ENCODE data around the gene PI4K2A. TPM values are rescaled to one million over a fixed set of nuclear protein-coding genes. Genes with fewer than 3 reads are reported as not detected.

The PI4K2A gene
- total RNA-seq = 11.0 TPM
- long read RNA-seq, full-length matches to known transcripts = 15 of 23 reads
- long read RNA-seq, partial matches to known transcripts = 8 of 23 reads
- long read RNA-seq, other reads (novel, unspliced or antisense) = 0 of 23 reads

DNA sequence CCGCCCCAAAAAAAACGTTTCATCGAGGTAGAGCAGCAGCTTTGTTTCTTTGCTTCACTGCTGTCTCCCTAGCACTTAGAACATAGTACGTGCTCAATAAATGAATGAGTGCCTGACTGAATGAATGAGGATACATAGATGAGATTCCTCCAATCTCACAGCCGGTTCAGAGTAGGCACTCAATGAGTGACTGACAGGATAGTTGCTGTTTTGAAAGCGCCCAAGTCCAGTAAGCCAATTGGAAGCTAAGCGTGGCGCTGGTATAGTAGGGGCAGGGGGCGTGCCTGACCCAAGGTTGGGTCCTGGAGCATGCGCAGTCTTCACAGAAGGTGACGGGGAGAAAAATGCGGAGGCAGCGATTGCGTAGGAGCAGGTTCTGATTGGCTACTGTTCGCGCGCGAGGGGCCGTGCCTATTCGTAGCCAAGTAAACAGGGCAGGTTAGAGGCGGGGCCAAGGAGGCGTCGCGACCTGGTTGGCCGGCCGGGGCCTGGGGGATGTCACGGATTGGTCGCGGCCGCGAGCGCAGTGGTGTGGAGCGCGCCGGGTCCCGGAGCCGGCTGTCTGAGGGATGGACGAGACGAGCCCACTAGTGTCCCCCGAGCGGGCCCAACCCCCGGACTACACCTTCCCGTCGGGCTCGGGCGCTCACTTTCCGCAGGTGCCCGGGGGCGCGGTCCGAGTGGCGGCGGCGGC is at the start of gene PI4K2A:
TSS of gene PI4K2A (plus strand) at position 498 of the 694 bp plus-strand sequence. CDS start at position 570, 72 bp downstream.
- ATAC-seq (peak; percentile 99), DNase-seq (ENCODE audit: missing footprints) (peak; percentile 100)
- intact Hi-C loops (cut with DNase I) = no loop called here

DNA sequence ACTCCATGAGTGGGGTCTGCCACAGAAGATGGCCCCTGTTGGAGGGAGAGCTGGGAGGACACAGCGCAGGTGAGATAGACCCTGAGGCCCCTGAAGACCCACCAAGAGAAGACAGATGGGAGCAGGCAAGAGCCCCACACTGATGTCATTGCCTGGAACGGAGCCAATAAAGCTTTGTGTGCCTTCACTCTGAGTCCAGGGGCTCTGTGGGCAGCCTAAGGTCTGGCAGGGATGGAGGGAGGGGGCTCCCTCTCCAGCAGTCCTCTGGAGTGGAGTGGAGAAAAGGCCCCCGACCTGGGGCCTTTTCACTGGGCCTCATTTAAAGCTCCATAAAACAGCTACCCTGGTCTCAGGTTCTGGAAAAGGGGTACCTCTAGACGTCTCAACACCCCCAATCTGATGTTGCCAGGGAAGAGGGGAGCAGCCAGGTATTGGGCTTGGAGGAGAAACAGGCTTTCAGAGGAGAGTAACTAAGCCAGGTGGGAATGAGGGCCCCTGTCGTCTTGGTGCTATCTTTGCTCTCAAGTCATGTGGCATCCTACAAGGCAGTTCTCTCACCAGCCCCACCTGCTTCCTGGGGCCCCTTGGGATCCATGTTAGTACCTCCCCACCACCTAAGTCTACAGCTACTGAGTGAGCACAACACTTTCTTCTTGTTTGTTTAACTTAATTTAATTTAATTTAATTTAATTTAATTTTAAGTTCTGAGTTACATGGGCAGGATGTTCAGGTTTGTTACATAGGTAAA is 49.5 kb upstream of the PI4K2A start:
- intact Hi-C loops (cut with DNase I) = no loop called here
- ATAC-seq (no peak), DNase-seq (ENCODE audit: missing footprints) (no peak)

DNA sequence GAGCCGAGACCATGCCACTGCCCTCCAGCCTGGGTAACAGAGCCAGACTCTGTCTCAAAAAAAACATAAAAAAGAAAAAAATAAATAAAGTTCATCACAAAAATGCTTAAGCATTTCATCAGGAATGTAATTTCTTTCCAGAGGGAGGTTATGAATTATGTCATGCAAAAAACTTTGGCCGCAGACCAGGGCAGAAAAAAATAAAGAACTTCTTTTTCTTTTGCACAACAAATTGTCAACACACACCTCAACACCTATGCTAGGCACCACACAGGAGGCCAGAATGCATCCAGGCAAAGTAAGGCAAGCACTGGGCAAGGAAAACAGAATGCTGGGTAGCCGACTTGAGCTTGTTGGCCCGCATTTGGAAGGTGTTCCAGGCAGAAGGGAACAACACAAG is 47.0 kb upstream of the PI4K2A start:
- DNase-seq (ENCODE audit: missing footprints) (no peak), ATAC-seq (no peak)
- intact Hi-C loops (cut with DNase I) = no loop called here

DNA sequence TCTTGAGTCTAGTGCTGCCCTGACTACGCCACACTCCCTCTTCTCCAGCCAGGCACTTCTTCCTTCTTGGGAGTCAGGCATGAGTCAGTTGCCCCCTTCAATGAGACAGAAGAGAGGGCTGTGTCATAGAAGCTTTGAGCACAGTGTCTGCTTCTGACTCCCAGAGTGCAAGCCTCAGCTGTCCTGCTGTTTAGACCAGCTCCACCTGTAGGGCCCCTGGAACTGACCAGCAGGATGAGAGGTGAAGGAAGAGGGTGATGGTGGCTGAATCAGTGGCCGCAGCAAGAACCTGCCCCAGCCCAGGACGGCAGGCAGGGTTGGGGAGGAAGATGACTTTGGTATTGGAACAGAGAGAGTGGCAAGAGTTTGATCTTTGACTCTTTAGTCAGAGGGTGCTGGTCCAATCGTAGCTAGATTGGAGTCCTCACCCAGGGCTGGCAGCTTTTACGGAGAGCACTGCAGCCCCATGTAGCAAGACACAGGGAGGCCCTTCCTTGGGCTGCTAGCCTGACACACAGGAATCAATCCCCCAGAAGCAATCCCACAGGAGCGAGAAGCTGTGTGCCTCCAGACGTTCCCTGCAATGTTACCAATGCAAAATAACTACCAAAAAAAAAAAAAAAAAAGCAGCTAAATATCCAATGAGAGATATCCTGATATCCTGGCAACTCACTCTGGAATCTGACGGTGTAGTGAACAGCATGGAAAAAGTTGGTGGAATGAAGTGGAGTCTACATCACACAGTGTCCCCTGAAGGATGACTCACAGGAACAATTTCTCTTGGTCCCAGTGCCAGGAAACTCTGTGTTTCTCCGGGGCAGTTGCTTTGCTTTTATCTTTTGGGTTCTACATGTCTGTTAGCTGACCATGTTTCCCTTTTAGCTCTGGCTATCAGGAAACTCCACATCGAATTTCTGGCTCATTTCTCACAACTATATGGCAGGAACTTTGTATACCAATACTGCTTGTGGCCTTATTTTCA is 44.1 kb upstream of the PI4K2A start:
- DNase-seq (ENCODE audit: missing footprints) = no peak
- peak; percentile 93 for ATAC-seq
- intact Hi-C loops (cut with DNase I) = loop anchor here (1.0 kb wide), 1 partner anchor 12 kb away; the partner anchor contains the start of gene HOGA1

DNA sequence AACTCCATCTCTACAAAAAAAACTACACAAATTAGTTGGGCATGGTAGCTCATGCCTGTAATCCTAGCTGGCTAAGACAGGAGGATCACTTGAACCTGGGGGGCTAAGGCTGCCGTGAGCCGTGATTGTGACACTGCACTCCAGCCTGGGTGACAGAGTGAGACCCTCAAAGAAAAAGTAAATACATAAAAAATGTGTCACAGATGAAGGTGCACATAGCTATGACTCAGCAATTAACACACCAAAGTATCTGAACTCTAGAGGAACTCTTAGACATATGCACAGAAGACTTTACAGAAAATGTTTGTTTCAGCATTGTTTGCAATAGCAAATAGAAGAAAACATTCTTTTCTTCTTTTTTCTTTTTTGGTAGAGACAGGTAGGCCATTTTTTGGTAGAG is 42.7 kb upstream of the PI4K2A start:
- ATAC-seq (no peak), DNase-seq (ENCODE audit: missing footprints) (no peak)
- intact Hi-C loops (cut with DNase I) = no loop called here

DNA sequence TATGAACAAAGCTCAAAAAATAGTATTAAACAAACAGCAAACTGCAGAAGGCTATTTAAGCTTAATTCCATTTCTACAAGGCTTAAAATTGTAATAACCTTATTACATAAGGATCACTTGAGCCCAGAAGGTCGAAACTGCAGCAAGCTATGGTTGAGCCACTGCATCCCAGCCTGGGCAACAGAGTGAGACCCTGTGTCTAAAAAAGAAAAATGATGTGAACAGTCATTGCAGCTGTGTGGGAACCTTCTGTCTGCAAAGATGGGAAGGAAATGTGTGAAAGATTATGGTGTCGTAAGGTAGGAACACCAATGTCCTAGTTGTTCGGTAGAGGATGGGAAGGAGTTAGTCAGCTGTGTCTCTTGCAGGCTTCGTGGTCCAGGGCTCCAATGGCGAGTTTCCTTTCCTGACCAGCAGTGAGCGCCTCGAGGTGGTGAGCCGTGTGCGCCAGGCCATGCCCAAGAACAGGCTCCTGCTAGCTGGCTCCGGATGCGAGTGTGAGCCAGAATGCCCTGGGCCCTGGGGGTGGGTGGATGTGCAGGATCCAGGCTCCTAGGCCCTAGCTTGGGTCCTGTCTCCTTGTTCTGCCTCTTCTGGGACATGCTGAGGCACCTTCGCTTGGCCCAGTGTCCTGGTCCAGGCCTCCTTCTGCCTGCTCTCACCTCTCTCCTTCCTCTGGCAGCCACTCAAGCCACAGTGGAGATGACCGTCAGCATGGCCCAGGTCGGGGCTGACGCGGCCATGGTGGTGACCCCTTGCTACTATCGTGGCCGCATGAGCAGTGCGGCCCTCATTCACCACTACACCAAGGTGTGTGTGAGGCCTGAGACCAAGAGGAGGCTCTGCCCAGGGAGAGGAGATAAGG is 41.8 kb upstream of the PI4K2A start:
- ATAC-seq = no peak
- DNase-seq (ENCODE audit: missing footprints) = no peak
- intact Hi-C loops (cut with DNase I) = no loop called here

DNA sequence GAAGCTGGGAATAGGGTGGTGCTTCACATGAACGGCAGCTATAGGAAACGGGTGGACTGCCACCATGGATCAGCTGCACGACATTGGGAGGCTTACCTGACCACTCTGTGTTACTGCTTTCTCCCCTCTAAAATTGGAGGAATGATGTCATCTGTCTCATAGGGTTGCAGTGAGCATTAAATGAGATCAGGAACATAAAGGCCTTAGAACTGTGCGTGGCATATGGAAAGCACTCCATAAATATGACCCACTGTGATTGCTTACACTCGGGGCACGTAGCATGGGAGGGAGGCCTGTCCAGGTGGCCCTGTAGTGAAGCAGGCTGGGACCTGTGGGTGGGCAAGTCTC is 41.2 kb upstream of the PI4K2A start:
- intact Hi-C loops (cut with DNase I) = no loop called here
- DNase-seq (ENCODE audit: missing footprints) = no peak
- no peak for ATAC-seq

DNA sequence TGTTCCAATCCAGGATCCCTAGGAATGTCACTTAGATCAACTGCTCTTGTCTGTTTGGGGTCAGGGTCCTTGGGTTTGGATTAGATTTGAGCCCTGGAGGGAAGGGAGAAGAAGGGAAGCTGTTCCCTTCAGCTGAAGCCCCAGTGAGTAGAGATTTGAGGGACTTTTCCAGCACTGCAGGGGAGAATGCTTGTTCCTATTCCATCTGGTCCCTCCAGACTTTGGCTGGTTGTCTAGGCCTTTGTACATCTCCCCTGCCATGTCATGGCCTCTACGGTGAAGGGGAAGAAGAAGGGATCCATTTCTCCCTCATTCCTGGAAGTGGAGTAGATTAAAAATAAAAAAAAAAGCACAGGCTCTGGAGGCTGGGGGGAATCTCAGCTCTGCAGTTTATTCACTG is 39.9 kb upstream of the PI4K2A start:
- ATAC-seq (no peak), DNase-seq (ENCODE audit: missing footprints) (no peak)
- intact Hi-C loops (cut with DNase I) = no loop called here

DNA sequence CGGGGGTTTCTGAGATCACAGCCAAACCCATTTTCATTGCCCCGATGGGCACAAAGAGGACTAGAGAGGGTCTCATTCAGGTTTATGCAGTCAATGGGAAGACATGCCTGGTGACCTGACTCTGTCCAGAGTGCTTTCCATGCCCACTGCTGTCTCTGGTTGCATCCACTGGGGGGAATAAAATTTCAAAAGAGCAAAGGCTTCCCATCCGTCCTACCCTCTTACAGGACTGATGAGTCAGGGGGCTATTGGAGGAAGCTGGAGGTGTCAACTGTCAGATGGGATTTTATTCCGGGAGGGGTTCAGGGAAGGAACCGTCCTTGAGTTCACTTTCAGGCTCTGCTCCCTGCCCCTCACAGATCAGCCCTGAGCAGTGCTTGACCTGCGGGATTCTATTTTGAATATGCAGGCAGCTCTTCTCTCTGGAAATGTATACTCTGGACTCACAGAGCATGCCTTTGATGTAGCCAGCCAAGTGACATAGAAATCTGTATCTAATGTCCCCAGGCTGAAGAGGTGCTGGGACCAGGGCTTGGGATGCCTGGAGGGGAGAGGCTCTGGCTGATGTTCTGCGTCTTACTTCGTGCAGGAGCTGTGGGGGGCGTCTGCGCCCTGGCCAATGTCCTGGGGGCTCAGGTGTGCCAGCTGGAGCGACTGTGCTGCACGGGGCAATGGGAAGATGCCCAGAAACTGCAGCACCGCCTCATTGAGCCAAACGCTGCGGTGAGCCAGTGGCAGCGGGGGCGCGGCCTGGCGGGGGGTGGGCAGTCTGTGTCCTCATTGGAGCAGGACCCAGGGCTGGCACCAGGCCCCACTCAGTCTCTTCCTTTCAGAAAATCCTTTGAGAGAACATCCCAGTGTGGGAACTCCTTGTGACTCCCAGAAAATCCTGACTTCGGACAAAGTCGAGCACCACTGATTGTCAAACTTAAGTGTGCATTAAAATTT is 38.9 kb upstream of the PI4K2A start:
- intact Hi-C loops (cut with DNase I) = no loop called here
- DNase-seq (ENCODE audit: missing footprints) (peak; percentile 81), ATAC-seq (peak; percentile 55)

DNA sequence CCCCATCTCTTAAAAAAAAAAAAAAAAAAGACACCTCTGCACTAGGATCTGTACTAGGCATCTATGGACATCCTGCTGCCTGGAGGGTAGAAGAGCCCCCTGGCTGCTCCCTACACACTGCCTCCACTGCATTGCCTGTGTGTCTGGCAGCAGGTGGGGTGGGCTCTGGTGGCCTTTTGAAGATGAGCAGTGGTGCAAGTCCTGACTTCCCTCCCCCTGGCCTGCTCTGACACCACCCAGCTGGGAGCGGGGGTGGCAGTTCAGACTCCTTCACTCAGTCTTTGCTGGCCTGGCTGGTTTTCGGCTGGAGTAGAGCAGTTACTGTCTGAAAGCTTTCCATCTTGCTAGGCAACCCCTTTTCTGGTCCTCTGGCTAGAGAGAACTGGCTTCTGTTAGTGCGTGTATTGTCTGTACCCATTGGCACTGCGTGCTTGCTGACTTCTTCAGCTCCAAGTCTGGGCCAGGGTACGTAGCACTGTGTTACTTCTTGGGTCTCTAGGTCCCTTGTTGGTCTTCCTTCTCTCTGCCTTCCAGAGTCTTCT is 33.3 kb upstream of the PI4K2A start:
- no peak for ATAC-seq
- DNase-seq (ENCODE audit: missing footprints) = no peak
- intact Hi-C loops (cut with DNase I) = no loop called here

DNA sequence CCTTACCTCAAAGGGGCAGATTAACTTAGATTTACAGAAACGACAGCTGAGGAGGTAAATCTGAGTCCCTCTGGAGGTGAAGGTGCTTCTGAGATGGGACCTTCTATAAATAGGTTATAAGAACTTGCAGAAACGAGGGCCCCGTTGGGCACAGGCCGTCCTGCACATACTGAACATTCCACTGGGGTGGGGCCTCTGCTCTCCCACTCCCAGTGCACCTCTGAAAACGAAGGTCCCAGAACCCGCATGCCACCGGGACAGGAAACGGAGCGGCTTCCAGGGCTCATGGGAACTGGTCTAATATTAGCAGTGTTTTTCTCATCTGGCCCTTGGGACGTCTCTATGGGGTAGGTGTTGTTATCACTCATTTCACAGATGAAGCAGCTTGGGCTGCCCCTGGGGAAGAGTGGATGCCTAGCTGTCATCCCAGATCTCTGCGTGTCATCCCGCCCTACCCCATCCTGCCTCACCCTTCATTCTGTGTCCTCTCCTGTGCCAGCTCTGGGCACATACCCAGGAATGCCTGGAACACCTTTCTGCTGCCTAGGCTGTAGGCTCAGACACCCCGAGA is 31.4 kb upstream of the PI4K2A start:
- ATAC-seq (peak; percentile 86), DNase-seq (ENCODE audit: missing footprints) (no peak)
- intact Hi-C loops (cut with DNase I) = loop anchor here (1.0 kb wide), 1 partner anchor 24 kb away; no protein-coding TSS in a partner anchor

DNA sequence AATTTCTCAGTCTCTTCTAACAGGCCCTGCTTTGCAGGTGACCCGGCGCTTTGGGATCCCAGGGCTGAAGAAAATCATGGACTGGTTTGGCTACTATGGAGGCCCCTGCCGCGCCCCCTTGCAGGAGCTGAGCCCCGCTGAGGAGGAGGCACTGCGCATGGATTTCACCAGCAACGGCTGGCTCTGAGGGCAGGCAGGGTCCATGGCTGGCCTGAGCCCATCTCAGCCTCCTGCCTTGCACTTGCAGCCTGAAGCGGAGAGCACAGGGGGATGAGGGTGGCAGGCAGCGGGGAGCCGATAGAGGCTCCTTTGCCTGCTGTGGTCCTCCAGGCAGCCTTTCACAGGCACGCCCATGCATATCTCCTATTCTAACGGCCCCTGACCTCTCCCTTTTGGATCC is 29.0 kb upstream of the PI4K2A start:
- intact Hi-C loops (cut with DNase I) = loop anchor here (5.0 to 10.0 kb wide), 2 partner anchors 149 to 207 kb away; partner anchors contain the start of gene RRP12
- ATAC-seq = no peak
- no peak for DNase-seq (ENCODE audit: missing footprints)

DNA sequence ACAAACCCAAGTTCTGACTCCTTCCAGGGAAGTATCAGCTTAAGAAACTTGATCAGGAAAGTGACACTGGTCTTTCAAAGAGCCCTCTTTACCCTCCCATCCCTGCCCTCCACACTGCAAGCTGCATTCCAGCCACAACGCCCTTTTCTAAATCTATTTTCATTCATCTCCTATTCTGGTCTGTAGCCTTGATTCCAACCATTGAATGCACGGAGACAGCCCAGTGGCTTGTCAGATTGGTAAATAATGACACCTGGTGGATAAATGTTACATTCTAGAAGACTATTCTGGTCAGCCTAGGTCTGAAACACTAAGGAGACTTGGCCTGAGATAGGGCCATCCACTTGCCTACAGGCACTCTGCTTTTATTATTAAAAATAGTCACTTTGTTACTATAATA is 28.1 kb upstream of the PI4K2A start:
- DNase-seq (ENCODE audit: missing footprints) (no peak), ATAC-seq (peak; percentile 67)
- intact Hi-C loops (cut with DNase I) = loop anchor here (1.0 to 10.0 kb wide), 3 partner anchors 40 to 208 kb away; partner anchors contain the start of genes ANKRD2 and RRP12

DNA sequence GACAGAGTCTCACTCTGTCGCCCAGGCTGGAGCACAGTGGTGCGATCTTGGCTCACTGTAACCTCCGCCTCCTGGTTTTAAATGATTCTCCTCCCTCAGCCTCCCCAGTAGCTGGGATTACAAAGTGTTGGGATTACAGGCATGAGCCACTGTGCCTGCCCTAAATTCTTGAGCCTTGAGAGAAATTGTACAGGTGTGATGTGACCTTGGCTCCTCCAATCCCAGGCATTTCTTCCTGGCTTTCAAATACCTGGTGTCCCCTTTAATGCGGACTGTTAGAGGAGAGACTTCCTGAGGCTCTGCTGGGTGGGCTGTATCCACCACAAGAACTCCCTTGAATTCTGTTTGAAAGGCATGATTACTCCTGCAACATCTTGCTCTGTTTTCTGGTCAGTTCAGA is 22.2 kb upstream of the PI4K2A start:
- ATAC-seq = no peak
- DNase-seq (ENCODE audit: missing footprints) = no peak
- intact Hi-C loops (cut with DNase I) = loop anchor here (10.0 kb wide), 1 partner anchor 213 kb away; the partner anchor contains the start of gene RRP12

DNA sequence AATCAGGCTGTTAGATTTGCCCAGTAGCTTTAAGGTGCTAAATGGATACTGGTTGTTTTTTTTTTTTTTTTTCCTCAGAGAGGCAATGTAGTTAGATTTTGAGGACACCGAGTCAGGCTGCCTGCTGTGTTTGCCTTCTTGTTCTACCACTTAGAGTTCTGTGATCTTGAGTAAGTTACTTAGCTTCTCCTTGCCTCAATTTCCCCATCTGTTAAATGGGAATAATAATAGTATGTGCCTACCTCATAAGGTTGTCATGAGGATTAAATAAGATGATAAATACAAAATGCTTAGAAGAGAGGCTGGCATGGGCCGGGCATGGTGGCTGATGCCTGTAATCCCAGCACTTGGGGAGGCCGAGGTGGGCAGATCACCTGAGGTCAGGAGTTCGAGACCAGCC is 21.7 kb upstream of the PI4K2A start:
- DNase-seq (ENCODE audit: missing footprints) (no peak), ATAC-seq (no peak)
- intact Hi-C loops (cut with DNase I) = loop anchor here (10.0 kb wide), 1 partner anchor 214 kb away; the partner anchor contains the start of gene RRP12

DNA sequence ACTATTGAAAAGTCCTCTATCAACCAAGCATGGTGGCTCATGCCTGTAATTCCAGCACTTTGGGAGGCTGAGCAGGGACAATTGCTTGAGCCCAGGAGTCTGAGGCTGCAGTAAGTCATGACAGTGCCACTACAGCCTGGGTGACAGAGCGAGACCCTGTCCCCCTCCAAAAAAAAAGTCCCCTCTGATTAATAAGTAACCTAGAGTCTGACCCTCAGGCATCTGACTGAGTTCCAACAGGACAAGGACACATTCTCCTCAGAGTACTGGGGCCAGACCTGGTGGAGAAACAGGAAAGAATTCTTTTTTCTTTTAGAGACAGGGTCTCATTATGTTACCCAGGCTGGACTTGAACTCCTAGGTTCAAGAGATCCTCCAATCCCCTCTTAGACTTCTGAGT is 17.2 kb upstream of the PI4K2A start:
- DNase-seq (ENCODE audit: missing footprints) = no peak
- intact Hi-C loops (cut with DNase I) = no loop called here
- no peak for ATAC-seq
